ENCODE results near the gene USP15.

DNA sequence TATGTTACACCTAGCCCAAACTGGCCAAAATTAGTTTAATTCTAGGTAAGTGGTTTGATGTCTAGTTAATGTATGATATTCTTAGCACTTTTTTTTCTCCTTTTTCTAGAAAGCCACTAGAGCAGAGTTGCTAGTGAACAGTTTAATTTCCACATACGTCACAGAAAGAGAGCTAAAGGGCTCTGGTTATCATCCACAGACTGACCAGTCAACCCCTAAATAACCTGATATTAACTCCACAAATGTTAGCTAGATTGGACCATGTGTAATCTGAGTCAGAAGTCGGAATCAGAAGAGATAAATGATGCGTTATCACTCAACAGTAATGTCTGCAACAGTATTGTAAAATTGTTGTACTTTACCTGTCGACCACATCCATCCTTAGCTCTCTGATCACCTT is 74.9 kb downstream of the USP15 start:
- TF ChIP-seq, protein P1, sequence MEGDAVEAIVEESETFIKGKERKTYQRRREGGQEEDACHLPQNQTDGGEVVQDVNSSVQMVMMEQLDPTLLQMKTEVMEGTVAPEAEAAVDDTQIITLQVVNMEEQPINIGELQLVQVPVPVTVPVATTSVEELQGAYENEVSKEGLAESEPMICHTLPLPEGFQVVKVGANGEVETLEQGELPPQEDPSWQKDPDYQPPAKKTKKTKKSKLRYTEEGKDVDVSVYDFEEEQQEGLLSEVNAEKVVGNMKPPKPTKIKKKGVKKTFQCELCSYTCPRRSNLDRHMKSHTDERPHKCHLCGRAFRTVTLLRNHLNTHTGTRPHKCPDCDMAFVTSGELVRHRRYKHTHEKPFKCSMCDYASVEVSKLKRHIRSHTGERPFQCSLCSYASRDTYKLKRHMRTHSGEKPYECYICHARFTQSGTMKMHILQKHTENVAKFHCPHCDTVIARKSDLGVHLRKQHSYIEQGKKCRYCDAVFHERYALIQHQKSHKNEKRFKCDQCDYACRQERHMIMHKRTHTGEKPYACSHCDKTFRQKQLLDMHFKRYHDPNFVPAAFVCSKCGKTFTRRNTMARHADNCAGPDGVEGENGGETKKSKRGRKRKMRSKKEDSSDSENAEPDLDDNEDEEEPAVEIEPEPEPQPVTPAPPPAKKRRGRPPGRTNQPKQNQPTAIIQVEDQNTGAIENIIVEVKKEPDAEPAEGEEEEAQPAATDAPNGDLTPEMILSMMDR (IDR thresholded peaks at IDR 0.05): no peak
- TF ChIP-seq POLR2A (IDR thresholded peaks at IDR 0.05): no peak

Measured in Peyer's patch (tissue), 4 donors.